Activated naive CD8-positive, alpha-beta T cell (primary cell): ENCODE data around the gene ECE1.
A peak's percentile ranks its signal among the peaks of the same experiment; 100 is the strongest.

Experiments used
- H3K27ac Mint-ChIP-seq: one replicate; pipeline ENCODE4 v1.8.0; 2021; ENCODE audit warnings: mixed read lengths
- H3K27me3 Mint-ChIP-seq: one replicate; pipeline ENCODE4 v1.8.0; 2021; ENCODE audit warnings: mixed read lengths
- H3K36me3 Mint-ChIP-seq: one replicate; pipeline ENCODE4 v1.8.0; 2021; ENCODE audit warnings: mixed read lengths
- H3K4me1 Mint-ChIP-seq: one replicate; pipeline ENCODE4 v1.8.0; 2021; ENCODE audit warnings: low read depth, mixed read lengths
- H3K4me3 Mint-ChIP-seq: one replicate; pipeline ENCODE4 v1.8.0; 2021; ENCODE audit warnings: mild to moderate bottlenecking, mixed read lengths
- H3K9me3 Mint-ChIP-seq: one replicate; pipeline ENCODE4 v1.8.0; 2021; ENCODE audit warnings: low read depth, mixed read lengths

Gene ECE1

DNA sequence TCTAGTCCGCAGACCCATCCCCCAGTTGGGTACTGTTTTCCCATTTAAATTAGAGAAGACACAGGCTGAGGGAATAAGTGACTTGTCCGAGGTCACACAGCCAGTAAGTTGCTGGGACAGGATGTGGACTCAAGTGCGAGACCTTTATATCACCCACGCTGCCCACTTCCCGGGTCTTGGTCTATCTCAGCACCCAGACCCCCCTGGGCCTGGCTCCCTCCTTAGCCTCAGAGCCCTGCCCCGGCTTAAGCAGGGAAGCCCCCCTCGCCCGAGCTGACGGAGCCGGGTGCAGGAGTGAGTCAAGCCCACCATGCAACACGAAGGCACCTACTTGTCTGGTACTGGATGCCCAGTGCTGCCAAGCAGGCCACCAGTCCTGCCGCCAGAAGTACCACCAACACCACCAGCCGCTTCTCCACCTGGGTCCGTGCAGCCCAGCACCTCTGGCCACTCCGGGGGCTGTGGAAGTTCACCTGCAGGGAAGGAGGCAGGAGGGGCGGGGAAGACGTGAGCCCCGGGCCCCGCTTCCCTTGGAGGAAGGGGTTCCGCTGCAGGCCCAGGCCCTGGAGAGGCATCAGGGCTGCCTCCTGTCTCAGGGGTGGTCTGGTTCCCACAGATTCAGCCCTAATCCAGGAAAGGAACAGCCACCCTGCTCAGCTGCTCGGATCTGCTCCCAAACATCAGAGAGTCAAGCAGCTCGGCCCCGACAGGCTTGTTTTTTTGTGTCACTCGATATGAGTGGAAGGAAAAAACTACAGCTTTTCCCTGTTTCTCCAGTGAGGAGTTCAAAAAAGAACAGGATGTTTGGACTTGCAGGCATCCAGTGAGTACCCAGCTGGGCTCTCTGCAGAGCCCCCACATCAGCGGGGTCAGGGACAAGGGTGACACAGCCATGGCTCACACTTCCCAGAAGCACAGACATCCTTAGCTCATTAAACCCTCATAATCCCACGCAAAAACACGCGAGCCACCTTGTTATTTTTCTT lies 11.1 kb downstream of the ECE1 start:
- H3K36me3 Mint-ChIP-seq, result peaks cover 12% of the 10 kb centered on the region
- H3K4me3 Mint-ChIP-seq, result peak overlapping the region; percentile 70
- H3K9me3 Mint-ChIP-seq, result no peaks in the 10 kb centered on the region
- H3K4me1 Mint-ChIP-seq, result peaks cover 41% of the 10 kb centered on the region
- no peaks in the 10 kb centered on the region for H3K27me3 Mint-ChIP-seq
- peak overlapping the region; percentile 88 for H3K27ac Mint-ChIP-seq

DNA sequence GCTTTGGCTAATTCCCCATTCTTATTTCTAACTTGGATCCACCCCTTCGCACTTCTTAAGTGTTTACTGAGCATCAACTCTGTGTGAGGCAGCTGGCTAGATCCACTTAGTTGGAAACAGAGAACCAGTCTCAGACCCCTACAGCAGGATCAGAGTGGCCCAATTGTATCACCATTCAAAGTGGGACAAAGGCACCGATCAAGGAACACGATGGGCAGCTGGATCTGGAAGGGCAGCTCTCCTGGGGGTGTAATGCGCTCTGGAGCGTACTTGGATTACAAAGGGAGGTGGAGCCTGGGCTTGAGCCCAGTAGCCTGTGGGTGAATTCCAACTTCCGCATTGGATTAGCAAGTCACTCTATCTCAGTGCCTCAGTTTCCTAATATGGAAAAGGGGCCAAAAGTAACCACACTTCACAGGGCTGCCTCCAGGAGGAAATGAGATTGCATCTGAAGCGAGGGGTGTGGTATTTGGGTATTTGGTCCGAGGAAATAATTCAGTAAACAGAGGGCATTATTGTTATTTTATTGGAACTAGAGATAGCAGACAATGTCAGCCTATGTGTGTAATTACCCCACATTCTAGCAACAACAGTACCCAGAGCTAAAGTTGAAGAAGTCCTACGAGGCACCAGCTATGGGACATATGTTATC lies 11.9 kb downstream of the ECE1 start:
- Mint-ChIP-seq H3K4me1 (peaks cover 39% of the 10 kb centered on the region), H3K36me3 (peaks cover 12% of the 10 kb centered on the region), H3K27me3 (no peaks in the 10 kb centered on the region), H3K27ac (peak overlapping the region; percentile 54), H3K4me3 (no peak overlapping the region), H3K9me3 (no peaks in the 10 kb centered on the region)

DNA sequence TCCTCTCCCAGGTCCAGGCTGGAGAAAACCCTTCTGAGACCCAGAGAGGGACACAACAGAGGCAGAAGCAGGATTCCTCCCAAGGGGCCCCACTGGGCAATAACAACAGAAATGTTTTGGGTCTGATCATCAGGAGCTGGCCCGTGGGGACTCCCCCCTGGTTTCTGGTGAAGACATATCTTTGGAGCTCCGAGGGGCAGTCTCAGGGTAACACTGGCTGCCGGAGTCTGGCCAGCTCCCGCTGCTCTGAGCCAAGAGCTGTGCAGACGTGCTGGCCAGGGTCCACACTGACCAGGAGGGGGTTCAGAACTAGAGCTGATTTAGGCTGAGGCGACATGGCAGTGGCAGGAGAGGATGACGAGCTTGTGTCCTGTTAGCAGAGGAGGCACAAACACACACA lies 13.1 kb downstream of the ECE1 start:
- H3K27me3 Mint-ChIP-seq, result no peaks in the 10 kb centered on the region
- no peaks in the 10 kb centered on the region for H3K9me3 Mint-ChIP-seq
- peaks cover 37% of the 10 kb centered on the region for H3K4me1 Mint-ChIP-seq
- peaks cover 10% of the 10 kb centered on the region for H3K36me3 Mint-ChIP-seq
- H3K27ac Mint-ChIP-seq, result peak overlapping the region; percentile 70
- H3K4me3 Mint-ChIP-seq, result no peak overlapping the region

DNA sequence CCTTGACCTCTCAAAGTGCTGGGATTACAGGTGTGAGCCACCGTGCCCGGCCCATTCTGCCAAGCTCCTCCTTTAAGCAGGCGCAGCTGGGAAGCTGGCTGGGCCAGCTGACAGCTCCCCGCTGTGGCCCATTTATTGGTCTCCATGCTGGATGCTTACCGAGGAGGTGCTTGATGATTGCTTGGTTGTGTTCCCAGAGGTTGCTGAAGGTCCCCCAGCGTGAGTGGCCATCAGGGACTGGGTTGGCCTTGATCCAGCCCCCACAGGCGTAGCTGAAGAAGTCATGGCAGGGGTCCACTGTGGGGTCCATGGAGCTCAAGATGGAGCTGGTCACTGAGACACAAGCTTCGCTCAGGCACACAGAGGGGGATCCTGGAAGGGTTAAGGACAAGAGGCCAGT lies 17.7 kb downstream of the ECE1 start:
- Mint-ChIP-seq H3K27me3 (no peaks in the 10 kb centered on the region), H3K4me3 (no peak overlapping the region), H3K9me3 (no peaks in the 10 kb centered on the region), H3K4me1 (peaks cover 21% of the 10 kb centered on the region), H3K27ac (peak overlapping the region; percentile 16), H3K36me3 (peaks cover 16% of the 10 kb centered on the region)

DNA sequence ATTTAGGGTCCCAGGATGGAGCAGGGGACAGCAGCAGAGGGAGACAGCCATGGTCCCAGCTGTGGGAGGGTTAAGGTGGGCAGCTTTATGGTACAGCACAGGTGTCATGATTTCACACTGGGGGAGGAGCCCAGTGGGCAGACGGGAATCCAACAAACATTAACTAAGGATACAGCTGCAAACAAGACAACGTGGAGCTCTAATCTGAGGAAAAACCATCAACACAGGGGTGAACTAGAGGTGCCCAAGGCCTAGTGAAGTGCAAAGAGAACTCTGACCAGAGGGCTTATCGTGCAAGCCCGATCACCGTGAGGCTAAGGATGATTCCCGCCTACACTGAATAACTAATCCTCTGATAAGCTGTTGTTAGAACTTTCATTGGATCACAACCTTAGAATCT lies 18.7 kb downstream of the ECE1 start:
- H3K36me3 Mint-ChIP-seq, result peaks cover 18% of the 10 kb centered on the region
- no peaks in the 10 kb centered on the region for H3K9me3 Mint-ChIP-seq
- peaks cover 19% of the 10 kb centered on the region for H3K4me1 Mint-ChIP-seq
- no peak overlapping the region for H3K4me3 Mint-ChIP-seq
- H3K27me3 Mint-ChIP-seq, result no peaks in the 10 kb centered on the region
- peak overlapping the region; percentile 29 for H3K27ac Mint-ChIP-seq

DNA sequence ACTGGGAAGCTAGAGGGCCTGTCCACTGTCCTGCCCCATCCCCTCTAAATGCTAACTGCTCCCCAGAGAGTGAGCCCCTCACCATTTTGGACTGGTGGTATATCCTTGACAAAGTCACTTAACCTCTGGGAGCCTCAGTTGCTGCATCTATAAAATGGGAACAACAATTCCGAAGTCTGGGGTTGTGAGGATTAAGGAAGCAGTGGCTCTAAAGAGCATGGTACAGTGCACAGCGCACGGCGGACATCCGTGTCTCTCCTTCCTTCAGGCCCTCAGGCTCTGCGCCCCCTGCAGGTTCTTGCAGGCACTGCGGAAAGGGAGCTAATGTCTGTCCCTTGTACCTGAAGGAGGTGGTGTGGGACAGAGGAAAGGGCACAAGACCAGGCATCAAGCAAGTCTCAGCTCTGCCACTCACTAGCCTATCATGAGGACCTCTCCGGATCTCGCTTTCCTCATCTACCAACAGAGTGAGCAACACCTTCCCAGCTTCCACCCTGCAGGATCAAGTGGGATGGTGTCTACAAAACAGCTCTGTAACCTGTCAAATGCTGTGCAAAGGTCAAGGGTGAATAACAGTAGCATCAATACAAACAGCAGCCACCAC lies 20.1 kb downstream of the ECE1 start:
- H3K9me3 Mint-ChIP-seq, result no peaks in the 10 kb centered on the region
- peaks cover 18% of the 10 kb centered on the region for H3K36me3 Mint-ChIP-seq
- no peak overlapping the region for H3K4me3 Mint-ChIP-seq
- peaks cover 19% of the 10 kb centered on the region for H3K4me1 Mint-ChIP-seq
- no peaks in the 10 kb centered on the region for H3K27me3 Mint-ChIP-seq
- no peak overlapping the region for H3K27ac Mint-ChIP-seq

DNA sequence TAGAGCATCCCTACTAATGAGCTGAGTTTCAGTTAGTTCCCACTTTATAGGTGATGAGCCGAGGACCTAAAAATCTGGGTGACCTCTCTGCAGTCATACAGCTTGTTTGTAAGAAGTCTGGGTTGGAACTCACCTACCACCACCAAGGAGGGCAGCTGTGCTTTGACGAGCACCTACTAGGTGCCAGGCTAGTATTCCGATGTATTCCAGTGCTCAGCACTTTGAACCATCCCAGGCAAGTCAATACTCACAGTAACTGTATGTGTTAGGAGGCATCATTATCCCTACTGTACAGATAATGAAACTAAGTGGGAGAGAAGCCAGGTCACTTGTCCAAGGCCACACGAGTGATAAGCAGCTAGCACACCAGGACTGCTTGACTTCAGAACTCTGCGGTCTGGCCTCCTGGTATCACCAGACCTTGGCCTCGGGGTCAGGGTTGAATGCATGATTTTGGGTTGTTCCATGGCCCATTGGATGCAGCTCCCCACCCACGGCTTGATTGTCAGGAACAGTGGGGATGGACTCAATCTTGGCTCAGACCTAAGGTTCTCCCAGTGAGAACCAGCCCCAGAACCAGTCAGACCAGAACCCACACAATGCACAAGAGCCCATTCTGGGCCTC lies 20.7 kb downstream of the ECE1 start:
- H3K27ac Mint-ChIP-seq, result no peak overlapping the region
- H3K9me3 Mint-ChIP-seq, result no peaks in the 10 kb centered on the region
- H3K4me3 Mint-ChIP-seq, result no peak overlapping the region
- H3K36me3 Mint-ChIP-seq, result peaks cover 12% of the 10 kb centered on the region
- H3K27me3 Mint-ChIP-seq, result no peaks in the 10 kb centered on the region
- H3K4me1 Mint-ChIP-seq, result peaks cover 14% of the 10 kb centered on the region

DNA sequence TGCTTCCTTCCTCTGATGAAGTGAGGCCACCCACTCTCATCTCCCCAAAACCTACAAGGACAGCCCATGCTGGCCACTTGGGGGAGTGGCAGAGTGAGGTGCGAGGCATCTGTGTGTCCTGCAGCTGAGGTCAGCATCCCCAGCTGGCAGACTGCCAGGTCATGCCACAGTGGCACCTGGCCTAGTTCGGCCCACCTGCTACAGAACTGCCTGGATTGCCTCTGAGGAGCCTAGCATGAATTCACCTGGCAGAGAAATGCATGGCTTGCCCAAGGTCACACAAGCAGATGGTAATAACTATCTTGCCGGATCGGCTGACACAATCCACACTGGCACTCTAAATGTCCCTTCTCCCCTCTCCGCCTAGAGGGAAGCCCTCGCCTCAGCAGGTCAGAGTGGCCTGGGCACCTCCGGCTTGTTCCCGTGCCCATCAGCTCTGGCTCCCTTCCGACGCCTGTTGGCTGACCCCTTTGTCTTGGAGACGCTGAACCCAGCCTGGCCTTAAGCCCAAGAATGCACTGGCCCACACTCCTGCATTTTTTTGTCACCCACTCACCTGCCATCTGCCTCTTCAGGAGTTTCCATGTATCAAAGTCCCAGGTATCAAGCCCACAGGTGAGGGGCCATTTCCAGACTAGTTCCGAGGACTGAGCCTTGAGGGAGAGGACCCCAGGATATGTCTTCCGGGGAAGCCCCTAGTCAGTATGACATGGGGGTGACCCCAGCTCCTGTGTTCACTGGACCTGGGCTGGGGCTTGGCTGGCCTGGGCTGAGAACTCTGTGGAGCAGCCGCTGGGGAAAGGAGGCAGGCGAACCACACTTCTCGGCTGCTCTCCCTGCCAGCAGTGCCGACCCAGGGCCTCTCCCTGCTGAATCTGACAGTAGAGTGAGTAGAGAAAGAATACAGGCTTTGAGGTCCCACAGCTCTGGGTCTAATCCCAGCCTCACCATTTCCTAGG lies 21.7 kb downstream of the ECE1 start:
- H3K4me3 Mint-ChIP-seq, result no peak overlapping the region
- H3K27ac Mint-ChIP-seq, result no peak overlapping the region
- H3K36me3 Mint-ChIP-seq, result peaks cover 10% of the 10 kb centered on the region
- H3K4me1 Mint-ChIP-seq, result peaks cover 12% of the 10 kb centered on the region
- no peaks in the 10 kb centered on the region for H3K9me3 Mint-ChIP-seq
- H3K27me3 Mint-ChIP-seq, result no peaks in the 10 kb centered on the region

DNA sequence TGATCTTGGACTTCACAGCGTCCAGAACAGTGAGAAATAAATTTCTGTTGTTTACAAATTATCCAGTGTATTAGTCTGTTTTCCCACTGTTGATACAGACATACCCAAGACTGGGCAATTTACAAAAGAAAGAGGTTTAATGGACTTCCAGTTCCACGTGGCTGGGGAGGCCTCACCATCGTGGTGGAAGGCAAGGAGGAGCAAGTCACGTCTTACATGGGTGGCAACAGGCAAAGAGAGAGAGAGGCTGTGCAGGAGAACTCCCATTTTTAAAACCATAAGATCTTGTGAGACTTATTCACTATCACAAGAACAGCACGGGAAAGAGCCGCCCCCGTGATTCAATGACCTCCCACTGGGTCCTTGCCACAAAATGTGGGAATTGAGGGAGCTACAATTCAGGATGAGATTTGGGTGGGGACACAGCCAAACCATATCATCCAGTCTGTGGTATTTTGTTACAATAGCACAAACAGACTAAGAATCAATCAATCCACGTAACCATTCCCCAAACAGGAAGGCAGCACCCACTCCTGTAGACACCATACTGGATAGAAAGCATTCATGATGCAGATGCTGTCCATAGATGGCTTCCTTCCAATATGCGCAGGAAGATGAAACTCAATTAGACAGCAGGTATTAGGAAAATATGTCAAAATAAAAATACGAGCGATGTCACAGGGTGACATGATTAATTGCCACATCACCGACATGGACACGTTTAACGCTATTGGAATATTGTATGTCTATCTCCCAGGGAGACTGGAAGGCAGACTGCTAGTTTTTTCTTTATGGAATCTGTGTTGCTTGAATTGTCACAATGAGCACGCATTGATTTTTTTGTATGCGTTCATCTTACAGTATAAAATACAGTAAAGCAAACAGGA lies 22.8 kb downstream of the ECE1 start:
- Mint-ChIP-seq H3K27ac (no peak overlapping the region), H3K4me1 (peaks cover 12% of the 10 kb centered on the region)

DNA sequence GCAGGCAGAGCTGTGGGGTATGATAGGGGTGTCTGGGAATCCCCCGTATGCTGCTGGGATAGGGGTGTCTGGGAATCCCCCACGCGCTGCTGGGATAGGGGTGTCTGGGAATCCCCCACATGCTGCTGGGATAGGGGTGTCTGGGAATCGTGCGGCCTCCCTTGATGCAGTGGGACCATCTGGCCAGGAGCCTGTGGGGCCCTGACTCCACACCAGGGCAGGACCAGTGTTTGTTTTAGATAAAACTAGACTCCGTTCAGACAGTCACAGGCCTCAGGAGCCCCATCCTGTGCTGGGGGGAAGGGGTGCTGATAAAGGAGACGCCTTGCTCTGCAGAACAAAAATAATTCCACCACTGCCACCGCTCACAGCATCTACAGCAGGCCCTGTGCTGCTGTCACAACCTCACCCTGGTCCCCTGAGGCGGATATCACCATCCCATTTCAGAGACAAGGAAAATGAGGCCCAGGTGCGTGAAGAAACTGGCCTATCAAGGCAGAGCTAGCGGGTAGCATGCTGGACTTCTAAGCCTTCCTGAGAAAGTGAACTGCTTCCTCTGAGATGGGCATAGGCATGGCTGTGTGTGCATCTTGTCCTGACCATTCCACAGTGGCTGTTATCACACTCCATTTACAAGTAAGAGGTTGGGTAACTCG lies 24.0 kb downstream of the ECE1 start:
- no peak overlapping the region for H3K27ac Mint-ChIP-seq
- H3K4me1 Mint-ChIP-seq, result peaks cover 20% of the 10 kb centered on the region
- no peaks in the 10 kb centered on the region for H3K9me3 Mint-ChIP-seq
- no peaks in the 10 kb centered on the region for H3K27me3 Mint-ChIP-seq
- no peak overlapping the region for H3K4me3 Mint-ChIP-seq
- H3K36me3 Mint-ChIP-seq, result peaks cover 8% of the 10 kb centered on the region

More for the DNA sequence above, 22.8 kb downstream of the ECE1 start:
- H3K9me3 Mint-ChIP-seq, result no peaks in the 10 kb centered on the region
- H3K27me3 Mint-ChIP-seq, result no peaks in the 10 kb centered on the region
- H3K36me3 Mint-ChIP-seq, result peaks cover 10% of the 10 kb centered on the region
- no peak overlapping the region for H3K4me3 Mint-ChIP-seq

DNA sequence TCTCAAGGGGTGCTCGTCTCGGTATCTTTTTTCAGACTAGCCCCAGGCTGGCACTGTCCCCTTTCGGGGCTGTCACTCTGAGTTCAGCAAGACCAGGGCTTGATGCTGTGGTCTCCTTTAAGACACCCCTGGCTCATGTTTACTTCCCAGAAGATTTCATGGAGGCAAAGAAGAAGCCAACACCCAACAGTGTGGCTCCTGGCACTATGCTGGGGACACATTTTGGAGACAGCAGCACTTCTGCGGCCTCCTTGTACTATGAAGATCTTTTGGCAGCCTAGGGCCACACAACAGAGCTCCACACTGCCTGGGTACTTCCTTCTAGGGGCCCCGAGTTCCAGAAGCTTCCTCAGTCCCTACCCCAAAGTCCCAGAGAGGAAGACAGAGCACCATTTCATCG lies 24.6 kb downstream of the ECE1 start:
- no peaks in the 10 kb centered on the region for H3K27me3 Mint-ChIP-seq
- H3K4me1 Mint-ChIP-seq, result peaks cover 21% of the 10 kb centered on the region
- H3K4me3 Mint-ChIP-seq, result no peak overlapping the region
- H3K9me3 Mint-ChIP-seq, result no peaks in the 10 kb centered on the region
- H3K36me3 Mint-ChIP-seq, result peaks cover 9% of the 10 kb centered on the region
- H3K27ac Mint-ChIP-seq, result no peak overlapping the region

DNA sequence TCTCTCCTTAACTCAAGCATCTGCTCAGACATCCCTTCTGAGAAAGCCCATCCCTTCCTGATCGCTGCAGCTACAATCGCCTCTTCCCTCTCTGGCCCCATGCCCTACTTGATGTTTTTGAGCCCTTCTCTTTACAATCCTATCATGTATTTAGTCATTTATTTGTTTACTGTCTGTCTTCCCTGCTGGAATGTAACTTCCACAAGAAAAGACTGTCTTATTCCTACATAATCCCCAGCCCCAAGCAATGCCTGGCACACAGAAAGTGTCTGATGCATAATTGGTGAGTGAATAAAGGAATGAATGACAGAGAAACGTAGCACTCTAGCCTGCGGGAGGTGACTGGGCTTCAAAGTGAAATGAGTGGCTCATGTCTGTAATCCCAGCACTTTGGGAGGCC lies 25.4 kb downstream of the ECE1 start:
- Mint-ChIP-seq H3K27ac (peak overlapping the region; percentile 0), H3K9me3 (no peaks in the 10 kb centered on the region), H3K36me3 (peaks cover 4% of the 10 kb centered on the region), H3K4me1 (peaks cover 22% of the 10 kb centered on the region), H3K27me3 (no peaks in the 10 kb centered on the region), H3K4me3 (no peak overlapping the region)
